Measurements from ENCODE around the gene CAMK2D. TPM values are rescaled to one million over a fixed set of nuclear protein-coding genes. Genes with fewer than 3 reads are reported as not detected.
"Not testable (repeated sequence)": the region's sequence is repeated elsewhere in the genome, so short reads cannot be mapped to it uniquely, and the experiment has no call there.

CAMK2D gene
- total and polyA plus RNA-seq, 2 donors, result 33.8 to 125 TPM

- no peaks in the 10 kb centered on the region for H3K36me3 ChIP-seq (ENCODE audit: insufficient read depth)
- H3K4me1 ChIP-seq (ENCODE audit: insufficient read depth), result no peaks in the 10 kb centered on the region
- DNase-seq (ENCODE audit: extremely low spot score), result no peak
- H3K27ac ChIP-seq (ENCODE audit: low read depth), result no peak overlapping the region
- no peak overlapping the region for H3K4me3 ChIP-seq (ENCODE audit: low read depth, low read length)
Measured at GRCh38 chr4:113738251-113738650, 23.3 kb downstream of the CAMK2D start.

GRCh38 chr4:113733685-113734084 is 27.9 kb downstream of the CAMK2D start:
- no peak overlapping the region for H3K27ac ChIP-seq (ENCODE audit: low read depth)
- H3K4me3 ChIP-seq (ENCODE audit: low read depth, low read length), result no peak overlapping the region
- no peak for DNase-seq (ENCODE audit: extremely low spot score)
- no peaks in the 10 kb centered on the region for H3K36me3 ChIP-seq (ENCODE audit: insufficient read depth)
- H3K4me1 ChIP-seq (ENCODE audit: insufficient read depth), result no peaks in the 10 kb centered on the region

- H3K4me1 ChIP-seq (ENCODE audit: insufficient read depth), result no peaks in the 10 kb centered on the region
- H3K36me3 ChIP-seq (ENCODE audit: insufficient read depth), result no peaks in the 10 kb centered on the region
- H3K27ac ChIP-seq (ENCODE audit: low read depth), result no peak overlapping the region
- no peak overlapping the region for H3K4me3 ChIP-seq (ENCODE audit: low read depth, low read length)
- WGBS, result 61% methylated on average over 1 of the region's 1 CpG
- no peak for DNase-seq (ENCODE audit: extremely low spot score)
Measured at GRCh38 chr4:113732967-113733527, 28.5 kb downstream of the CAMK2D start.

GRCh38 chr4:113730467-113731216 is 30.9 kb downstream of the CAMK2D start:
- over 99% methylated on average over 2 of the region's 2 CpGs for WGBS
- H3K36me3 ChIP-seq (ENCODE audit: insufficient read depth), result no peaks in the 10 kb centered on the region
- H3K4me1 ChIP-seq (ENCODE audit: insufficient read depth), result no peaks in the 10 kb centered on the region
- DNase-seq (ENCODE audit: extremely low spot score), result no peak
- H3K4me3 ChIP-seq (ENCODE audit: low read depth, low read length), result no peak overlapping the region
- H3K27ac ChIP-seq (ENCODE audit: low read depth), result no peak overlapping the region

- Histone ChIP-seq H3K27ac (ENCODE audit: low read depth) (no peak overlapping the region), H3K4me1 (ENCODE audit: insufficient read depth) (no peaks in the 10 kb centered on the region), H3K36me3 (ENCODE audit: insufficient read depth) (no peaks in the 10 kb centered on the region), H3K4me3 (ENCODE audit: low read depth, low read length) (no peak overlapping the region)
- no peak for DNase-seq (ENCODE audit: extremely low spot score)
- WGBS, result 73% methylated on average over 1 of the region's 1 CpG
Measured at GRCh38 chr4:113727802-113728201, 33.7 kb downstream of the CAMK2D start.

- DNase-seq (ENCODE audit: extremely low spot score), result no peak
- no peak overlapping the region for H3K27ac ChIP-seq (ENCODE audit: low read depth)
Measured at GRCh38 chr4:113725963-113726362, 35.6 kb downstream of the CAMK2D start.

GRCh38 chr4:113718252-113718651 is 43.3 kb downstream of the CAMK2D start:
- no peak for DNase-seq (ENCODE audit: extremely low spot score)
- H3K27ac ChIP-seq (ENCODE audit: low read depth), result no peak overlapping the region
- WGBS, result 92% methylated on average over 1 of the region's 1 CpG

More at GRCh38 chr4:113725963-113726362, 35.6 kb downstream of the CAMK2D start:
- Histone ChIP-seq H3K4me1 (ENCODE audit: insufficient read depth) (no peaks in the 10 kb centered on the region), H3K4me3 (ENCODE audit: low read depth, low read length) (no peak overlapping the region), H3K36me3 (ENCODE audit: insufficient read depth) (no peaks in the 10 kb centered on the region)
- 88% methylated on average over 1 of the region's 1 CpG for WGBS

GRCh38 chr4:113711883-113712662 is 49.5 kb downstream of the CAMK2D start:
- DNase-seq (ENCODE audit: extremely low spot score), result no peak
- Histone ChIP-seq H3K4me3 (ENCODE audit: low read depth, low read length) (no peak overlapping the region), H3K36me3 (ENCODE audit: insufficient read depth) (no peaks in the 10 kb centered on the region), H3K27ac (ENCODE audit: low read depth) (no peak overlapping the region), H3K4me1 (ENCODE audit: insufficient read depth) (no peaks in the 10 kb centered on the region)
- 91% methylated on average over 1 of the region's 1 CpG for WGBS

More at GRCh38 chr4:113718252-113718651, 43.3 kb downstream of the CAMK2D start:
- H3K36me3 ChIP-seq (ENCODE audit: insufficient read depth), result no peaks in the 10 kb centered on the region
- no peak overlapping the region for H3K4me3 ChIP-seq (ENCODE audit: low read depth, low read length)
- H3K4me1 ChIP-seq (ENCODE audit: insufficient read depth), result no peaks in the 10 kb centered on the region

- H3K4me3 ChIP-seq (ENCODE audit: low read depth, low read length), result no peak overlapping the region
- no peak overlapping the region for H3K27ac ChIP-seq (ENCODE audit: low read depth)
- WGBS, result 22% methylated on average over 1 of the region's 1 CpG
- H3K4me1 ChIP-seq (ENCODE audit: insufficient read depth), result no peaks in the 10 kb centered on the region
- DNase-seq (ENCODE audit: extremely low spot score), result no peak
- no peaks in the 10 kb centered on the region for H3K36me3 ChIP-seq (ENCODE audit: insufficient read depth)
Measured at GRCh38 chr4:113708250-113708649, 53.3 kb downstream of the CAMK2D start.

- H3K27ac ChIP-seq (ENCODE audit: low read depth), result no peak overlapping the region
- WGBS, result 72% methylated on average over 2 of the region's 2 CpGs
Measured at GRCh38 chr4:113707048-113707447, 54.5 kb downstream of the CAMK2D start.

GRCh38 chr4:113705097-113705496 is 56.4 kb downstream of the CAMK2D start:
- not testable (repeated sequence) for H3K36me3 ChIP-seq (ENCODE audit: insufficient read depth); H3K27ac ChIP-seq (ENCODE audit: low read depth); DNase-seq (ENCODE audit: extremely low spot score); H3K4me3 ChIP-seq (ENCODE audit: low read depth, low read length); H3K4me1 ChIP-seq (ENCODE audit: insufficient read depth)
- WGBS, result 96% methylated on average over 6 of the region's 6 CpGs

More at GRCh38 chr4:113707048-113707447, 54.5 kb downstream of the CAMK2D start:
- Histone ChIP-seq H3K4me1 (ENCODE audit: insufficient read depth) (no peaks in the 10 kb centered on the region), H3K4me3 (ENCODE audit: low read depth, low read length) (no peak overlapping the region), H3K36me3 (ENCODE audit: insufficient read depth) (no peaks in the 10 kb centered on the region)
- no peak for DNase-seq (ENCODE audit: extremely low spot score)

- not testable (repeated sequence) for DNase-seq (ENCODE audit: extremely low spot score); H3K4me3 ChIP-seq (ENCODE audit: low read depth, low read length); H3K4me1 ChIP-seq (ENCODE audit: insufficient read depth); H3K36me3 ChIP-seq (ENCODE audit: insufficient read depth); H3K27ac ChIP-seq (ENCODE audit: low read depth)
- 89% methylated on average over 3 of the region's 3 CpGs for WGBS
Measured at GRCh38 chr4:113702596-113702995, 58.9 kb downstream of the CAMK2D start.

GRCh38 chr4:113701169-113701568 is 60.4 kb downstream of the CAMK2D start:
- no peaks in the 10 kb centered on the region for H3K4me1 ChIP-seq (ENCODE audit: insufficient read depth)
- no peak overlapping the region for H3K27ac ChIP-seq (ENCODE audit: low read depth)
- 37% methylated on average over 1 of the region's 1 CpG for WGBS
- no peak overlapping the region for H3K4me3 ChIP-seq (ENCODE audit: low read depth, low read length)
- DNase-seq (ENCODE audit: extremely low spot score), result no peak
- no peaks in the 10 kb centered on the region for H3K36me3 ChIP-seq (ENCODE audit: insufficient read depth)
